ENCODE data around the gene FADD. TPM values are rescaled to one million over a fixed set of nuclear protein-coding genes. Genes with fewer than 3 reads are reported as not detected.

FADD gene
- total and polyA plus RNA-seq, 5 donors from 2014 or later, result 12.0 to 33.5 (median 15.8) TPM

DNA sequence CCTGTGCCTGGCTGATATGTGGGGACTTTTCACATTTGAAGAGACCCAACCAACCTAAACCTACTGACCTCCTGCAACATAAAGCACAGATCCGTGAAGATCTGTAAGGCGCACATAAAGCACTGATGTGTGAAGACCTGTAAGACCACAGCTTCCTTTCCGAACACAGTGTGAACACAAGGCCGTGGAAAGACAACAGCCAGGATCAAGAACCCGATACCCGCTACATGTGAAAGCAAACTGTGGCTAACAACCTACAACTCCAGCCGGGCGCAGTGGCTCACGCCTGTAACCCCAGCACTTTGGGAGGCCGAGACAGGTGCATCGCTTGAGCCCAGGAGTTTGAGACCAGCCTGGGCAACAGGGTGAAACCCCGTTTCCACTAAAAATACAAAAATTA, 49.7 kb downstream of the FADD start:
- DNase-seq (no peak), ATAC-seq (ENCODE audit: low read depth in 2 of 2) (no peak)
- no peaks in the 10 kb centered on the region for H3K36me3 Mint-ChIP-seq
- Histone ChIP-seq H3K36me3 (ENCODE audit: control insufficient read depth, insufficient read depth, low read length) (no peaks in the 10 kb centered on the region), H3K4me1 (ENCODE audit: control insufficient read depth, insufficient read depth, low read length, poor library complexity, severe bottlenecking) (no peaks in the 10 kb centered on the region), H3K4me3 (ENCODE audit: low read depth, low read length) (no peak overlapping the region), H3K27me3 (ENCODE audit: control insufficient read depth, insufficient read depth, low read length) (no peaks in the 10 kb centered on the region), H3K9me3 (ENCODE audit: control insufficient read depth in 2 of 2, low read length in 2 of 2) (no peaks in the 10 kb centered on the region), H3K27ac (ENCODE audit: insufficient read depth, low read length, poor library complexity, severe bottlenecking) (no peak overlapping the region)
- H3K27me3 Mint-ChIP-seq, result no peaks in the 10 kb centered on the region
- H3K4me3 Mint-ChIP-seq, result no peak overlapping the region
- no peak overlapping the region for H3K27ac Mint-ChIP-seq
- H3K4me1 Mint-ChIP-seq, result no peaks in the 10 kb centered on the region
- H3K9me3 Mint-ChIP-seq, result peaks cover 0 to 3% (median 0%) of the 10 kb centered on the region in 7 donors

DNA sequence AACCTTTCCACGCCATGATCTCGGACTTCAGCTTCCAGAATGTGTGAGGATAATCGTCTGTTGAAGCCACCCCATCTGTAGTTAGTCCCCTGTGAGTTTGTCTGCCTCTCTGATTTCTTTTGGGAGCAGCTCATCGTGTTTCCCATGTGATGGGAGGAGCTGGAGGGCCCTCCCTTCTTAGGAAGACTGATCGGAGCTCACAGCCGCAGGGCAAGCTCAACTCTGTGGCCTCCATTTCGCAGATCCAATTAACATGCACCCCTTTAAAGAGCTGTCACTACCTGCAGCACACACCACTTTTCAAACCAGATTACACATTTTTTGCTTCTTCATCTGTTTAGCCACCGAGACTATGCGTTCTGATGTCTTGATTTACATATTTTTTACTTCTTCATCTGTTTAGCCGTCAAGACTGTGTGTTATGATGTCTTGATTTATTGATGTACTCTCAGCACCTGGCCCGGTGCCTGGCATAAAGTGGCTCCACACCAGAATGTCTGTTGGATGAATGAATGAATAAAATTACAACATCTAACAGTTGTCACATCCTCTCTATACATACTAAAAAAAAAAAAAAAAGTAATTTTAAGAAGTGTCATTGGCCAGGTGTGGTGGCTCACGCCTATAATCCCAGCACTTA, 52.5 kb downstream of the FADD start:
- Histone ChIP-seq H3K36me3 (ENCODE audit: control insufficient read depth, insufficient read depth, low read length) (no peaks in the 10 kb centered on the region), H3K9me3 (ENCODE audit: control insufficient read depth in 2 of 2, low read length in 2 of 2) (no peaks in the 10 kb centered on the region), H3K27me3 (ENCODE audit: control insufficient read depth, insufficient read depth, low read length) (no peaks in the 10 kb centered on the region), H3K27ac (ENCODE audit: insufficient read depth, low read length, poor library complexity, severe bottlenecking) (no peak overlapping the region), H3K4me3 (ENCODE audit: low read depth, low read length) (no peak overlapping the region), H3K4me1 (ENCODE audit: control insufficient read depth, insufficient read depth, low read length, poor library complexity, severe bottlenecking) (no peaks in the 10 kb centered on the region)
- no peaks in the 10 kb centered on the region for H3K36me3 Mint-ChIP-seq
- H3K27ac Mint-ChIP-seq, result no peak overlapping the region
- H3K9me3 Mint-ChIP-seq, result peaks cover 0 to 3% (median 0%) of the 10 kb centered on the region in 7 donors
- no peak for ATAC-seq (ENCODE audit: low read depth in 2 of 2)
- H3K27me3 Mint-ChIP-seq, result no peaks in the 10 kb centered on the region
- H3K4me3 Mint-ChIP-seq, result peak overlapping the region in 1 of 4 donors; percentile 47
- no peaks in the 10 kb centered on the region for H3K4me1 Mint-ChIP-seq
- no peak for DNase-seq

Other genes with a start within 250 kb of the FADD start
- not detected for gene ANO1, start 125.0 kb upstream of the FADD start, total RNA-seq
- not detected for gene ANO1, start 125.0 kb upstream of the FADD start, polyA plus RNA-seq
- gene PPFIA1, start 67.4 kb downstream of the FADD start, total RNA-seq, result 62.6 TPM
- 10 to 100 TPM in 2 of 4 donors, 1 to 10 TPM in 2; 7.9 to 13.8 (median 10.0) TPM for gene PPFIA1, start 67.4 kb downstream of the FADD start, polyA plus RNA-seq
- 5.4 TPM for gene CTTN, start 195.2 kb downstream of the FADD start, total RNA-seq
- gene CTTN, start 195.2 kb downstream of the FADD start, polyA plus RNA-seq, result under 1 TPM in 1 of 4 donors, not detected in 3; 0.37 TPM

Data from CD4-positive, CD25-positive, alpha-beta regulatory T cell (primary cell).